HG03139 (cell line): ENCODE measurements around the gene SMARCA2.

Experiments used
- ATAC-seq: cut with Tn5 transposase; IDR thresholded peaks from one replicate; pipeline ENCODE4 v1.9.1; 2021; ENCODE audit not compliant: unreplicated experiment

The SMARCA2 gene

GRCh38 chr9:2015581-2016407 is 647 bp downstream of the SMARCA2 start:
- ATAC-seq = peak; percentile 0

- ATAC-seq = no peak
Observed at GRCh38 chr9:2016408-2017330, 1.5 kb downstream of the SMARCA2 start.

GRCh38 chr9:2017331-2018161 is 2.4 kb downstream of the SMARCA2 start:
- peak; percentile 25 for ATAC-seq

GRCh38 chr9:2018162-2018643 is 3.1 kb downstream of the SMARCA2 start:
- no peak for ATAC-seq

GRCh38 chr9:2018764-2019558 is 3.8 kb downstream of the SMARCA2 start:
- ATAC-seq = no peak

- ATAC-seq = no peak
Observed at GRCh38 chr9:2019723-2020122, 4.6 kb downstream of the SMARCA2 start.

- ATAC-seq = no peak
Observed at GRCh38 chr9:2021731-2022130, 6.6 kb downstream of the SMARCA2 start.

- no peak for ATAC-seq
Observed at GRCh38 chr9:2022560-2022959, 7.4 kb downstream of the SMARCA2 start.

- ATAC-seq = no peak
Observed at GRCh38 chr9:2023042-2023441, 7.9 kb downstream of the SMARCA2 start.

GRCh38 chr9:2023532-2023931 is 8.4 kb downstream of the SMARCA2 start:
- ATAC-seq = peak; percentile 67

- ATAC-seq = no peak
Observed at GRCh38 chr9:2024888-2025782, 10.0 kb downstream of the SMARCA2 start.

GRCh38 chr9:2026220-2026997 is 11.3 kb downstream of the SMARCA2 start:
- ATAC-seq = no peak

- no peak for ATAC-seq
Observed at GRCh38 chr9:2027543-2028160, 12.5 kb downstream of the SMARCA2 start.

GRCh38 chr9:2028888-2029287 is 13.7 kb downstream of the SMARCA2 start:
- ATAC-seq = no peak

GRCh38 chr9:2029666-2030170 is 14.6 kb downstream of the SMARCA2 start:
- ATAC-seq = no peak

GRCh38 chr9:2032234-2032633 is 17.1 kb downstream of the SMARCA2 start:
- no peak for ATAC-seq

GRCh38 chr9:2036844-2037243 is 21.7 kb downstream of the SMARCA2 start:
- ATAC-seq = no peak
